DND-41 (cell line): ENCODE measurements around the gene GAR1.

Experiments used
- ATAC-seq: fragments of 200-7000 bp; cut with Tn5 transposase; 3 replicates; pipeline ENCODE4 v1.9.1; 2021; ENCODE audit warnings: low read depth; ENCODE audit not compliant: insufficient read depth
- DNase-seq: peaks from one replicate; pipeline ENCODE4 v3.0.0-alpha.2; 2020
- H2AFZ ChIP-seq: 2 replicates; pipeline ENCODE4 v1.6.0; 2012; ENCODE audit warnings: low read depth, low read length
- H3K27ac ChIP-seq: 2 replicates; pipeline ENCODE4 v1.5.1; 2012; ENCODE audit warnings: low read length, inconsistent platforms
- H3K27me3 ChIP-seq: fragments of 200-600 bp; sonication (generic); 2 replicates; pipeline ENCODE4 v1.6.0; 2012; ENCODE audit warnings: low read length, mild to moderate bottlenecking, inconsistent platforms; ENCODE audit not compliant: insufficient read depth, poor library complexity
- H3K36me3 ChIP-seq: 2 replicates; pipeline ENCODE4 v1.5.1; 2012; ENCODE audit warnings: low read length, inconsistent platforms; ENCODE audit not compliant: insufficient read depth
- H3K4me1 ChIP-seq: 2 replicates; pipeline ENCODE4 v1.5.1; 2012; ENCODE audit warnings: mild to moderate bottlenecking, low read length; ENCODE audit not compliant: insufficient read depth
- H3K4me2 ChIP-seq: 2 replicates; pipeline ENCODE4 v1.6.0; 2012; ENCODE audit warnings: mild to moderate bottlenecking, moderate library complexity, low read length, inconsistent platforms; ENCODE audit not compliant: insufficient read depth
- H3K4me3 ChIP-seq, 2 experiments: fragments of 200-600 bp in 1 of 2; shearing (Covaris generic) in 1 of 2; 2 replicates each; pipeline ENCODE4 v1.5.1; 2012 to 2016; ENCODE audit warnings: inconsistent platforms in 2 of 2, low read length in 2 of 2, mild to moderate bottlenecking in 2 of 2, low read depth in 1 of 2, moderate library complexity in 1 of 2
- H3K79me2 ChIP-seq: 2 replicates; pipeline ENCODE4 v1.6.0; 2012; ENCODE audit warnings: low read length, inconsistent platforms; ENCODE audit not compliant: insufficient read depth
- H3K9ac ChIP-seq: 2 replicates; pipeline ENCODE4 v1.6.0; 2012; ENCODE audit warnings: low read depth, mild to moderate bottlenecking, inconsistent platforms, low read length, moderate library complexity
- H3K9me3 ChIP-seq: 2 replicates; pipeline ENCODE4 v1.5.1; 2012; ENCODE audit warnings: low read length, moderate library complexity, mild to moderate bottlenecking, inconsistent platforms; ENCODE audit not compliant: insufficient read depth, severe bottlenecking
- H4K20me1 ChIP-seq: 2 replicates; pipeline ENCODE4 v1.6.0; 2012; ENCODE audit warnings: low read length; ENCODE audit not compliant: insufficient read depth
- EZH2 ChIP-seq: IDR thresholded peaks from 3 replicates; pipeline ENCODE4 v1.6.1; 2012; ENCODE audit warnings: borderline replicate concordance, low read depth, mild to moderate bottlenecking, moderate library complexity, low read length, inconsistent platforms; ENCODE audit not compliant: severe bottlenecking
- TF ChIP-seq, protein P1 (sequence below): IDR thresholded peaks from 2 replicates; pipeline ENCODE4 v1.5.1; 2012; ENCODE audit warnings: borderline replicate concordance, low read length, moderate library complexity, mild to moderate bottlenecking; ENCODE audit not compliant: poor library complexity, severe bottlenecking; ENCODE audit errors: extremely low read depth

GAR1 gene

DNA sequence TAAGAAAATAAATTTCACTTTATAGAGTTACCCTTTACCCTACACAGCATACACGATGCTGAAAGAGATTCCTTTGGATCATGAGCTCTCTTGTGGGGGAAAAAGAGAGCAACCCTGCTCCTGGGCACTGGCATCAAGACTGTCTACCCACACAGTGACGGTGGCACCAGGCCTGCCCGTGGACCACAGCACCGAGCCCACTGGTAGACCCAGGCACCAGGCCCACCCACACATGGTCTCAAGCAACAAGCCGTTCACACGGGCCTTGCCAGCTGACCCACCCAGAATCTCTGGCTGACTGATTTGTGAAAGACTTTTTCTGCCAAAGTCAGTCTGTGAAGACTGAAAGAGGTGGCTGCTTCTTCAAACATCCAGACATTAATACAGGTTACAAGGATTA, 20.5 kb upstream of the GAR1 start:
- Histone ChIP-seq H3K9me3 (peaks cover 8% of the 10 kb centered on the region), H3K79me2 (no peaks in the 10 kb centered on the region), H2AFZ (no peak overlapping the region), H3K27me3 (no peaks in the 10 kb centered on the region), H3K4me2 (no peak overlapping the region), H3K27ac (no peak overlapping the region), H3K9ac (no peak overlapping the region), H3K4me1 (no peaks in the 10 kb centered on the region), H3K4me3 (no peak overlapping the region), H4K20me1 (no peaks in the 10 kb centered on the region), H3K36me3 (no peaks in the 10 kb centered on the region)
- DNase-seq, result no peak
- TF ChIP-seq, protein P1, sequence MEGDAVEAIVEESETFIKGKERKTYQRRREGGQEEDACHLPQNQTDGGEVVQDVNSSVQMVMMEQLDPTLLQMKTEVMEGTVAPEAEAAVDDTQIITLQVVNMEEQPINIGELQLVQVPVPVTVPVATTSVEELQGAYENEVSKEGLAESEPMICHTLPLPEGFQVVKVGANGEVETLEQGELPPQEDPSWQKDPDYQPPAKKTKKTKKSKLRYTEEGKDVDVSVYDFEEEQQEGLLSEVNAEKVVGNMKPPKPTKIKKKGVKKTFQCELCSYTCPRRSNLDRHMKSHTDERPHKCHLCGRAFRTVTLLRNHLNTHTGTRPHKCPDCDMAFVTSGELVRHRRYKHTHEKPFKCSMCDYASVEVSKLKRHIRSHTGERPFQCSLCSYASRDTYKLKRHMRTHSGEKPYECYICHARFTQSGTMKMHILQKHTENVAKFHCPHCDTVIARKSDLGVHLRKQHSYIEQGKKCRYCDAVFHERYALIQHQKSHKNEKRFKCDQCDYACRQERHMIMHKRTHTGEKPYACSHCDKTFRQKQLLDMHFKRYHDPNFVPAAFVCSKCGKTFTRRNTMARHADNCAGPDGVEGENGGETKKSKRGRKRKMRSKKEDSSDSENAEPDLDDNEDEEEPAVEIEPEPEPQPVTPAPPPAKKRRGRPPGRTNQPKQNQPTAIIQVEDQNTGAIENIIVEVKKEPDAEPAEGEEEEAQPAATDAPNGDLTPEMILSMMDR, result no peak
- no peak for TF ChIP-seq EZH2
- ATAC-seq, result no peak

DNA sequence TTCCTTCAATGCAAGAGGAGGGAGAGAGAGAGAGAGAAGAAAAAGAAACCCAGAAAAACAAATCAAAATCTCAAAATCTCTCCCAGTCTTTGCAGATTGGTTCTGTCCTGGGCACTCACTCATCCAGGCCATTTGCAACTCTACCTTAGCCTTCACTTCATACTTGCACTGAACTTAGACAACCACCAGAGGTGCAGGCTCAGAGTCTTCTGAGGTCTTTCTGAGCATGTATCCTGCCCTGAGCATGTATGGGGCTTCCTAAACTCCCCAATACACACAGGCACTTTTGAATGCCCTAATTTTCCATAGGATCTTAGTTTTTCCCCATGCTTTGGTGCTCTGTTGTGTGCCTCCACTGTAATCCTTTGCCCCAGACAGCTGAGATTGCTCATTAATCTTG, 16.7 kb upstream of the GAR1 start:
- no peak overlapping the region for H3K4me2 ChIP-seq
- no peak for DNase-seq
- no peak overlapping the region for H3K27ac ChIP-seq
- no peaks in the 10 kb centered on the region for H3K4me1 ChIP-seq
- H3K79me2 ChIP-seq, result no peaks in the 10 kb centered on the region
- TF ChIP-seq, protein P1, result no peak
- TF ChIP-seq EZH2, result no peak
- ATAC-seq, result 0 out of 3 replicates have a peak, but pooled peaks have one; percentile 49
- no peaks in the 10 kb centered on the region for H4K20me1 ChIP-seq
- no peak overlapping the region for H3K9ac ChIP-seq
- H3K27me3 ChIP-seq, result peaks cover 2% of the 10 kb centered on the region
- H2AFZ ChIP-seq, result no peak overlapping the region
- H3K36me3 ChIP-seq, result no peaks in the 10 kb centered on the region
- peaks cover 7% of the 10 kb centered on the region for H3K9me3 ChIP-seq
- no peak overlapping the region for H3K4me3 ChIP-seq

DNA sequence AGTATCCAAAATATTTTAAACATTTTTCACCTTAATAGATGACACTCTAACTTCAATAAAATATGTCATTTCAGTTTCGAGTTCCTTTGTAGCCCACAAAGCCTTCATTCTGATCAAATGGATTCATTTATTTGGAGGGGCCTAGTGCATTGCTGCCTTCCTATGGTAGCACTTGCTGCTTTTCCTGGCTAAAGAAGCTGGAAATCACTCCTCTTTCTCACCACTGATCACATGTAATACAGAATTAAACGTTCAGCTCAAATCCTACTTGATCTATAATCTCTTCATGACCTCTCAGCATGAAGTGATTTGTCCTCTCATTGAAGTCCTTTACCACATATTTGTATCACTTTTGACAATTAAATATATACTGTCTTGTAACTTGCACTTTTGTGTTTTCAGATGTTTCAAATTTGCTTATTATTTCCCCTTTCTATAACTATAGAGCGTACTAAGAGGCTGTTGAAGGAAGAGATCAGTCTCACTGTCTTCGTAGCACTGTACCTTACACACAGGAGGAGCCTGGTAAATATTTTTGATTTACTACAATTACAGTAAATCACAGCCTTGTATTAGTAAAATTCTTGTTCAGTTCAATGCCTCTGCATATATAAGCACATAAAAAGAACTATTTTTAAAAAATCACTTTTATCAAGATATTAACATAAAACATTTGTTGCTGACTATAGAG, 14.3 kb upstream of the GAR1 start:
- Histone ChIP-seq H3K36me3 (no peaks in the 10 kb centered on the region), H3K9me3 (peaks cover 5% of the 10 kb centered on the region), H3K27ac (no peak overlapping the region), H3K9ac (no peak overlapping the region), H3K4me2 (no peak overlapping the region), H3K4me1 (no peaks in the 10 kb centered on the region), H4K20me1 (no peaks in the 10 kb centered on the region), H3K79me2 (no peaks in the 10 kb centered on the region), H3K27me3 (peaks cover 2% of the 10 kb centered on the region), H2AFZ (no peak overlapping the region), H3K4me3 (no peak overlapping the region)
- DNase-seq (no peak), ATAC-seq (no peak)
- TF ChIP-seq, protein P1, result no peak
- TF ChIP-seq EZH2, result no peak
